GM12878 (cell line): ENCODE data around the gene SLC37A3.

Experiments used
- ASH2L ChIP-seq: fragments of 300-600, 200-600 bp; sonication (generic); IDR thresholded peaks from 2 replicates; pipeline ENCODE4 v1.6.1; 2017; ENCODE audit warnings: low read depth, mild to moderate bottlenecking, borderline replicate concordance
- BRCA1 ChIP-seq: IDR thresholded peaks from 2 replicates; pipeline ENCODE4 v1.6.1; 2011; ENCODE audit warnings: low read depth, low read length, improper control_type of control experiment
- HDGF ChIP-seq: fragments of 450-650 bp; IDR thresholded peaks from 2 replicates; pipeline ENCODE4 v1.6.1; 2016; ENCODE audit warnings: antibody characterized with exemption
- POLR2AphosphoS5 ChIP-seq: IDR thresholded peaks from 2 replicates; pipeline ENCODE4 v1.6.1; 2011; ENCODE audit warnings: mild to moderate bottlenecking, low read length, inconsistent platforms
- RAD21 ChIP-seq: IDR thresholded peaks from 2 replicates; pipeline ENCODE4 v1.6.1; 2011; ENCODE audit warnings: mild to moderate bottlenecking, low read depth, low read length, moderate library complexity; ENCODE audit not compliant: insufficient read depth
- RAD51 ChIP-seq: fragments of 450-650 bp; IDR thresholded peaks from 2 replicates; pipeline ENCODE4 v1.6.1; 2016; ENCODE audit warnings: moderate library complexity, mild to moderate bottlenecking, inconsistent platforms
- TCF12 ChIP-seq: IDR thresholded peaks from 2 replicates; pipeline ENCODE4 v1.6.1; 2011; ENCODE audit warnings: low read depth, mild to moderate bottlenecking, low read length
- TF ChIP-seq, protein P1 (sequence below): IDR thresholded peaks from 2 replicates; pipeline ENCODE4 v1.6.1; 2012; ENCODE audit warnings: low read depth, low read length, improper control_type of control experiment
- TF ChIP-seq, protein P2 (sequence below), 3 experiments: IDR thresholded peaks in 2 of 3; conservative IDR thresholded peaks in 1 of 3; 2 replicates each; pipeline ENCODE4 v1.5.1; 2011; ENCODE audit warnings: low read depth in 3 of 3, low read length in 3 of 3, mild to moderate bottlenecking in 3 of 3, control low read depth in 2 of 3, moderate library complexity in 2 of 3, inconsistent platforms in 1 of 3, mixed read lengths in 1 of 3; ENCODE audit not compliant: control insufficient read depth in 2 of 3, insufficient read depth in 1 of 3; ENCODE audit errors: extremely low read depth in 1 of 3
- TF ChIP-seq, protein P3 (sequence below): IDR thresholded peaks from 2 replicates; pipeline ENCODE4 v1.6.1; 2011; ENCODE audit warnings: low read depth, low read length, improper control_type of control experiment, borderline replicate concordance
- TF ChIP-seq, protein P4 (sequence below): IDR thresholded peaks from 2 replicates; pipeline ENCODE4 v1.6.1; 2011; ENCODE audit warnings: low read depth, mild to moderate bottlenecking, low read length, moderate library complexity, borderline replicate concordance; ENCODE audit errors: extremely low read depth
- TF ChIP-seq, protein P5 (sequence below): fragments of 450-650 bp; IDR thresholded peaks from 2 replicates; pipeline ENCODE4 v1.6.1; 2016; ENCODE audit warnings: mild to moderate bottlenecking

DNA sequence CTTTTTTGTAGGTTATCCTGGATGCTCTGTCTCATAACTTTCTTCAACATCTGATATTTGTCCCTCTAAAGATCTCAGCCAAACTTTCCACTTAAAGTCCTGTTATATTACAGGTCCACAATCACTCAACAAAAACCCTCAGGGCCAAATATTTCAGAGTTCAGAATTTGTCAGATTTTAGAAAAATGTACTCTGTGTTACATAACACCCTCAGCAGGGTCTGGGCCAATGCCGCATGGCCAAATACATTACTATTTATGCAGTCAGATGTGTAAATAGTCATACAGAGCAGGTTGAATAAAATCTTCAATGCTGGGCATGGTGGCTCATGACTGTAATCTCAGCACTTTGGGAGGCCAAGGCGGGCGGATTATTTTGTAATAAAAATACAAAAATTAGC is 17.0 kb upstream of the SLC37A3 start:
- TF ChIP-seq, protein P1, sequence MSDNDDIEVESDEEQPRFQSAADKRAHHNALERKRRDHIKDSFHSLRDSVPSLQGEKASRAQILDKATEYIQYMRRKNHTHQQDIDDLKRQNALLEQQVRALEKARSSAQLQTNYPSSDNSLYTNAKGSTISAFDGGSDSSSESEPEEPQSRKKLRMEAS, result no peak
- no peak for TF ChIP-seq POLR2AphosphoS5
- no peak for TF ChIP-seq ASH2L
- TF ChIP-seq, protein P2, sequence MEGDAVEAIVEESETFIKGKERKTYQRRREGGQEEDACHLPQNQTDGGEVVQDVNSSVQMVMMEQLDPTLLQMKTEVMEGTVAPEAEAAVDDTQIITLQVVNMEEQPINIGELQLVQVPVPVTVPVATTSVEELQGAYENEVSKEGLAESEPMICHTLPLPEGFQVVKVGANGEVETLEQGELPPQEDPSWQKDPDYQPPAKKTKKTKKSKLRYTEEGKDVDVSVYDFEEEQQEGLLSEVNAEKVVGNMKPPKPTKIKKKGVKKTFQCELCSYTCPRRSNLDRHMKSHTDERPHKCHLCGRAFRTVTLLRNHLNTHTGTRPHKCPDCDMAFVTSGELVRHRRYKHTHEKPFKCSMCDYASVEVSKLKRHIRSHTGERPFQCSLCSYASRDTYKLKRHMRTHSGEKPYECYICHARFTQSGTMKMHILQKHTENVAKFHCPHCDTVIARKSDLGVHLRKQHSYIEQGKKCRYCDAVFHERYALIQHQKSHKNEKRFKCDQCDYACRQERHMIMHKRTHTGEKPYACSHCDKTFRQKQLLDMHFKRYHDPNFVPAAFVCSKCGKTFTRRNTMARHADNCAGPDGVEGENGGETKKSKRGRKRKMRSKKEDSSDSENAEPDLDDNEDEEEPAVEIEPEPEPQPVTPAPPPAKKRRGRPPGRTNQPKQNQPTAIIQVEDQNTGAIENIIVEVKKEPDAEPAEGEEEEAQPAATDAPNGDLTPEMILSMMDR (IDR thresholded peaks at IDR 0.05 in 2 of 3, conservative IDR thresholded peaks at IDR 0.05 in 1 of 3; ENCODE audit: control insufficient read depth in 2 of 3, extremely low read depth in 1 of 3, insufficient read depth in 1 of 3, low read depth in 3 of 3, low read length in 3 of 3), result no peak
- no peak for TF ChIP-seq TCF12
- TF ChIP-seq RAD21, result no peak
- TF ChIP-seq, protein P3, sequence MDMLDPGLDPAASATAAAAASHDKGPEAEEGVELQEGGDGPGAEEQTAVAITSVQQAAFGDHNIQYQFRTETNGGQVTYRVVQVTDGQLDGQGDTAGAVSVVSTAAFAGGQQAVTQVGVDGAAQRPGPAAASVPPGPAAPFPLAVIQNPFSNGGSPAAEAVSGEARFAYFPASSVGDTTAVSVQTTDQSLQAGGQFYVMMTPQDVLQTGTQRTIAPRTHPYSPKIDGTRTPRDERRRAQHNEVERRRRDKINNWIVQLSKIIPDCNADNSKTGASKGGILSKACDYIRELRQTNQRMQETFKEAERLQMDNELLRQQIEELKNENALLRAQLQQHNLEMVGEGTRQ, result no peak
- TF ChIP-seq RAD51, result no peak
- TF ChIP-seq, protein P4, sequence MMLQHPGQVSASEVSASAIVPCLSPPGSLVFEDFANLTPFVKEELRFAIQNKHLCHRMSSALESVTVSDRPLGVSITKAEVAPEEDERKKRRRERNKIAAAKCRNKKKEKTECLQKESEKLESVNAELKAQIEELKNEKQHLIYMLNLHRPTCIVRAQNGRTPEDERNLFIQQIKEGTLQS, result no peak
- no peak for TF ChIP-seq HDGF
- TF ChIP-seq BRCA1, result no peak
- TF ChIP-seq, protein P5, sequence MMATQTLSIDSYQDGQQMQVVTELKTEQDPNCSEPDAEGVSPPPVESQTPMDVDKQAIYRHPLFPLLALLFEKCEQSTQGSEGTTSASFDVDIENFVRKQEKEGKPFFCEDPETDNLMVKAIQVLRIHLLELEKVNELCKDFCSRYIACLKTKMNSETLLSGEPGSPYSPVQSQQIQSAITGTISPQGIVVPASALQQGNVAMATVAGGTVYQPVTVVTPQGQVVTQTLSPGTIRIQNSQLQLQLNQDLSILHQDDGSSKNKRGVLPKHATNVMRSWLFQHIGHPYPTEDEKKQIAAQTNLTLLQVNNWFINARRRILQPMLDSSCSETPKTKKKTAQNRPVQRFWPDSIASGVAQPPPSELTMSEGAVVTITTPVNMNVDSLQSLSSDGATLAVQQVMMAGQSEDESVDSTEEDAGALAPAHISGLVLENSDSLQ, result no peak
